ENCODE data around the gene FADS2.

Gene FADS2

DNA sequence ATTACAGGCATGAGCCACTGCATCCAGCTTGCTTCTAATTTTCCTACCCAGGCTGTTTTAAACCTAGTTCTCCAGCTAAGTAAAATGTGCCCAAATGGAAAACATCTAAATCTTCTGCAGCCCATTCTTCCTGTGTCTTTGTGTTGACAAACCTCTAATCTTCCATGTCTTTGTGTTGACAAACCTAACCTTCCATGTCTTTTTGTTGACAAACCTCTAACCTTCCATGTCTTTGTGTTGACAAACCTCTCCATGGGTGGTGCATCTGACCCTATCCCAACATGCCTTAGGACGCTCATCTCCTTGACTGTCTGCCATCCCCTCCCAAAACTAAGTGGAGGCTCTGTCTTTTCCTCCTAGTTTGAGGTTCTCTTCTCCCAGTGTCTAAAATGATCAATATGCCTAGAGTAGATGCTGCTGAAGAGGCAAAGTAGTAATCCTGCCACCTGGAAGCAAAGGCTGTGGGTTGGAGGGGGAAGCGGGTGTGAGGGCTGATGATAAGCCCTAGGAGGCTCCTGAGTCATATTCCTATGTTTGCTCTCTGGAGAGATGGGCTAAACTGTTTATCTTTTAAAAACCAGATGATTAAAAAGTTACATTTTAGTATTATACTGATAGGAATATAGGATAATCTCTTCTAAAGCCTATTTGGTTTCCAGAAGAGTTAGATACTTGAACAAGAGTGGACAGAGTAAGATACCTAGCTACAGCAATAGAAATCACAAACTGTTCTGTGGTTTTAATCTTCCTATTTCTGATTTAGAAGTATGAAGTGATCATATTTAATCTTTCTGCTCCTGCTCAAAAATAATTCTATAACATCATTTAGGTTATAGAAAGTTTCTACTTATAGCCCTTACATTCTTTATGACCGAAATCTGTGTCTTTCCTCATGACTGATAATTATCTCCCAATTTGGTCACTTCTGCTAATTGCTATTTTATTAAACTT, 27.5 kb upstream of the FADS2 start:
- ATAC-seq = no peak
- TF ChIP-seq, protein P1, sequence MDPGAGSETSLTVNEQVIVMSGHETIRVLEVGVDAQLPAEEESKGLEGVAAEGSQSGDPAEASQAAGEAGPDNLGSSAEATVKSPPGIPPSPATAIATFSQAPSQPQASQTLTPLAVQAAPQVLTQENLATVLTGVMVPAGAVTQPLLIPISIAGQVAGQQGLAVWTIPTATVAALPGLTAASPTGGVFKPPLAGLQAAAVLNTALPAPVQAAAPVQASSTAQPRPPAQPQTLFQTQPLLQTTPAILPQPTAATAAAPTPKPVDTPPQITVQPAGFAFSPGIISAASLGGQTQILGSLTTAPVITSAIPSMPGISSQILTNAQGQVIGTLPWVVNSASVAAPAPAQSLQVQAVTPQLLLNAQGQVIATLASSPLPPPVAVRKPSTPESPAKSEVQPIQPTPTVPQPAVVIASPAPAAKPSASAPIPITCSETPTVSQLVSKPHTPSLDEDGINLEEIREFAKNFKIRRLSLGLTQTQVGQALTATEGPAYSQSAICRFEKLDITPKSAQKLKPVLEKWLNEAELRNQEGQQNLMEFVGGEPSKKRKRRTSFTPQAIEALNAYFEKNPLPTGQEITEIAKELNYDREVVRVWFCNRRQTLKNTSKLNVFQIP (CRISPR knock-in tag; IDR thresholded peaks at IDR 0.05; ENCODE audit: borderline replicate concordance, low read depth) = no peak
- TF ChIP-seq ZNF70 (CRISPR knock-in tag; IDR thresholded peaks at IDR 0.05) (no peak), ZFP3 (CRISPR knock-in tag; IDR thresholded peaks at IDR 0.05) (no peak), ZFP30 (CRISPR knock-in tag; IDR thresholded peaks at IDR 0.05) (no peak), GLIS3 (CRISPR knock-in tag; IDR thresholded peaks at IDR 0.05) (no peak), CSDC2 (CRISPR knock-in tag; IDR thresholded peaks at IDR 0.05) (no peak), ZC3H10 (CRISPR knock-in tag; IDR thresholded peaks at IDR 0.05) (no peak)
- TF ChIP-seq, protein P2, sequence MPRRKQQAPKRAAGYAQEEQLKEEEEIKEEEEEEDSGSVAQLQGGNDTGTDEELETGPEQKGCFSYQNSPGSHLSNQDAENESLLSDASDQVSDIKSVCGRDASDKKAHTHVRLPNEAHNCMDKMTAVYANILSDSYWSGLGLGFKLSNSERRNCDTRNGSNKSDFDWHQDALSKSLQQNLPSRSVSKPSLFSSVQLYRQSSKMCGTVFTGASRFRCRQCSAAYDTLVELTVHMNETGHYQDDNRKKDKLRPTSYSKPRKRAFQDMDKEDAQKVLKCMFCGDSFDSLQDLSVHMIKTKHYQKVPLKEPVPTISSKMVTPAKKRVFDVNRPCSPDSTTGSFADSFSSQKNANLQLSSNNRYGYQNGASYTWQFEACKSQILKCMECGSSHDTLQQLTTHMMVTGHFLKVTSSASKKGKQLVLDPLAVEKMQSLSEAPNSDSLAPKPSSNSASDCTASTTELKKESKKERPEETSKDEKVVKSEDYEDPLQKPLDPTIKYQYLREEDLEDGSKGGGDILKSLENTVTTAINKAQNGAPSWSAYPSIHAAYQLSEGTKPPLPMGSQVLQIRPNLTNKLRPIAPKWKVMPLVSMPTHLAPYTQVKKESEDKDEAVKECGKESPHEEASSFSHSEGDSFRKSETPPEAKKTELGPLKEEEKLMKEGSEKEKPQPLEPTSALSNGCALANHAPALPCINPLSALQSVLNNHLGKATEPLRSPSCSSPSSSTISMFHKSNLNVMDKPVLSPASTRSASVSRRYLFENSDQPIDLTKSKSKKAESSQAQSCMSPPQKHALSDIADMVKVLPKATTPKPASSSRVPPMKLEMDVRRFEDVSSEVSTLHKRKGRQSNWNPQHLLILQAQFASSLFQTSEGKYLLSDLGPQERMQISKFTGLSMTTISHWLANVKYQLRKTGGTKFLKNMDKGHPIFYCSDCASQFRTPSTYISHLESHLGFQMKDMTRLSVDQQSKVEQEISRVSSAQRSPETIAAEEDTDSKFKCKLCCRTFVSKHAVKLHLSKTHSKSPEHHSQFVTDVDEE (CRISPR knock-in tag; IDR thresholded peaks at IDR 0.05) = no peak
- TF ChIP-seq, protein P3, sequence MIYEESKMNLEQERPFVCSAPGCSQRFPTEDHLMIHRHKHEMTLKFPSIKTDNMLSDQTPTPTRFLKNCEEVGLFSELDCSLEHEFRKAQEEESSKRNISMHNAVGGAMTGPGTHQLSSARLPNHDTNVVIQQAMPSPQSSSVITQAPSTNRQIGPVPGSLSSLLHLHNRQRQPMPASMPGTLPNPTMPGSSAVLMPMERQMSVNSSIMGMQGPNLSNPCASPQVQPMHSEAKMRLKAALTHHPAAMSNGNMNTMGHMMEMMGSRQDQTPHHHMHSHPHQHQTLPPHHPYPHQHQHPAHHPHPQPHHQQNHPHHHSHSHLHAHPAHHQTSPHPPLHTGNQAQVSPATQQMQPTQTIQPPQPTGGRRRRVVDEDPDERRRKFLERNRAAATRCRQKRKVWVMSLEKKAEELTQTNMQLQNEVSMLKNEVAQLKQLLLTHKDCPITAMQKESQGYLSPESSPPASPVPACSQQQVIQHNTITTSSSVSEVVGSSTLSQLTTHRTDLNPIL (CRISPR knock-in tag; IDR thresholded peaks at IDR 0.05; ENCODE audit: low read depth) = no peak
- TF ChIP-seq, protein P4, sequence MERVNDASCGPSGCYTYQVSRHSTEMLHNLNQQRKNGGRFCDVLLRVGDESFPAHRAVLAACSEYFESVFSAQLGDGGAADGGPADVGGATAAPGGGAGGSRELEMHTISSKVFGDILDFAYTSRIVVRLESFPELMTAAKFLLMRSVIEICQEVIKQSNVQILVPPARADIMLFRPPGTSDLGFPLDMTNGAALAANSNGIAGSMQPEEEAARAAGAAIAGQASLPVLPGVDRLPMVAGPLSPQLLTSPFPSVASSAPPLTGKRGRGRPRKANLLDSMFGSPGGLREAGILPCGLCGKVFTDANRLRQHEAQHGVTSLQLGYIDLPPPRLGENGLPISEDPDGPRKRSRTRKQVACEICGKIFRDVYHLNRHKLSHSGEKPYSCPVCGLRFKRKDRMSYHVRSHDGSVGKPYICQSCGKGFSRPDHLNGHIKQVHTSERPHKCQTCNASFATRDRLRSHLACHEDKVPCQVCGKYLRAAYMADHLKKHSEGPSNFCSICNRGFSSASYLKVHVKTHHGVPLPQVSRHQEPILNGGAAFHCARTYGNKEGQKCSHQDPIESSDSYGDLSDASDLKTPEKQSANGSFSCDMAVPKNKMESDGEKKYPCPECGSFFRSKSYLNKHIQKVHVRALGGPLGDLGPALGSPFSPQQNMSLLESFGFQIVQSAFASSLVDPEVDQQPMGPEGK (CRISPR knock-in tag; IDR thresholded peaks at IDR 0.05; ENCODE audit: borderline replicate concordance) = no peak
- TF ChIP-seq, protein P5, sequence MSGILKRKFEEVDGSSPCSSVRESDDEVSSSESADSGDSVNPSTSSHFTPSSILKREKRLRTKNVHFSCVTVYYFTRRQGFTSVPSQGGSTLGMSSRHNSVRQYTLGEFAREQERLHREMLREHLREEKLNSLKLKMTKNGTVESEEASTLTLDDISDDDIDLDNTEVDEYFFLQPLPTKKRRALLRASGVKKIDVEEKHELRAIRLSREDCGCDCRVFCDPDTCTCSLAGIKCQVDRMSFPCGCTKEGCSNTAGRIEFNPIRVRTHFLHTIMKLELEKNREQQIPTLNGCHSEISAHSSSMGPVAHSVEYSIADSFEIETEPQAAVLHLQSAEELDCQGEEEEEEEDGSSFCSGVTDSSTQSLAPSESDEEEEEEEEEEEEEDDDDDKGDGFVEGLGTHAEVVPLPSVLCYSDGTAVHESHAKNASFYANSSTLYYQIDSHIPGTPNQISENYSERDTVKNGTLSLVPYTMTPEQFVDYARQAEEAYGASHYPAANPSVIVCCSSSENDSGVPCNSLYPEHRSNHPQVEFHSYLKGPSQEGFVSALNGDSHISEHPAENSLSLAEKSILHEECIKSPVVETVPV (CRISPR knock-in tag; IDR thresholded peaks at IDR 0.05) = no peak

DNA sequence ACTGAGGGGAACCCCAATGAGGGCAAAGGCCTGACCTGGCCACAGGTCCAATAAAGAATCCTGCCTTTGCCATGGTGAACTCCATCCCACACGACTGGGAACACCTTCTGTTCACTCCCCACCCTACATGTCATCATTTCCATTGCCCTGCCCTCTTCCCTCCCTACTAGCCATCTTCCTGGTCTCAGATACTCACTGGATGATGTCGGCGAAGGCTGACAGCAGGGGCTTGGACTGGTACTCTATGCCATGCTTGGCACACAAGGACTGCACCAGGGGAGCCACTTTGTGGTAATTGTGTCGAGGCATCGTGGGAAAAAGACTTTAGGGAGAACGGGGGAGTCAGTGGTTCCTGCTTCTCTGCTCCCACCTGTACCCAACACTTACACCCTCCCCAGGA, 25.5 kb upstream of the FADS2 start:
- ATAC-seq = no peak
- TF ChIP-seq, protein P1 (CRISPR knock-in tag; IDR thresholded peaks at IDR 0.05; ENCODE audit: borderline replicate concordance, low read depth) = no peak
- no peak for TF ChIP-seq ZFP3 (CRISPR knock-in tag; IDR thresholded peaks at IDR 0.05)
- TF ChIP-seq ZFP30 (CRISPR knock-in tag; IDR thresholded peaks at IDR 0.05) = no peak
- no peak for TF ChIP-seq ISL1 (CRISPR knock-in tag; IDR thresholded peaks at IDR 0.05)
- no peak for TF ChIP-seq ZNF70 (CRISPR knock-in tag; IDR thresholded peaks at IDR 0.05)
- no peak for TF ChIP-seq ZC3H10 (CRISPR knock-in tag; IDR thresholded peaks at IDR 0.05)
- no peak for TF ChIP-seq GLIS3 (CRISPR knock-in tag; IDR thresholded peaks at IDR 0.05)
- TF ChIP-seq CSDC2 (CRISPR knock-in tag; IDR thresholded peaks at IDR 0.05) = no peak
- TF ChIP-seq TCF4 (CRISPR knock-in tag; IDR thresholded peaks at IDR 0.05; ENCODE audit: borderline replicate concordance) = no peak
- no peak for TF ChIP-seq ESRRG (CRISPR knock-in tag; IDR thresholded peaks at IDR 0.05)
- TF ChIP-seq, protein P4 (CRISPR knock-in tag; IDR thresholded peaks at IDR 0.05; ENCODE audit: borderline replicate concordance) = no peak
- TF ChIP-seq OSR1 (CRISPR knock-in tag; IDR thresholded peaks at IDR 0.05) = no peak
- no peak for TF ChIP-seq BACH2 (CRISPR knock-in tag; IDR thresholded peaks at IDR 0.05; ENCODE audit: borderline replicate concordance)
- TF ChIP-seq, protein P5 (CRISPR knock-in tag; IDR thresholded peaks at IDR 0.05) = no peak
- TF ChIP-seq SNAI2 (CRISPR knock-in tag; IDR thresholded peaks at IDR 0.05) = no peak
- no peak for TF ChIP-seq TOX (CRISPR knock-in tag; IDR thresholded peaks at IDR 0.05; ENCODE audit: borderline replicate concordance)
- TF ChIP-seq RARB (CRISPR knock-in tag; IDR thresholded peaks at IDR 0.05) = no peak
- TF ChIP-seq, protein P2 (CRISPR knock-in tag; IDR thresholded peaks at IDR 0.05) = no peak
